ENCODE data around the gene PTPRS.

PTPRS gene

GRCh38 chr19:5305163-5305562 lies 35.4 kb downstream of the PTPRS start:
- no peak for DNase-seq

DNA sequence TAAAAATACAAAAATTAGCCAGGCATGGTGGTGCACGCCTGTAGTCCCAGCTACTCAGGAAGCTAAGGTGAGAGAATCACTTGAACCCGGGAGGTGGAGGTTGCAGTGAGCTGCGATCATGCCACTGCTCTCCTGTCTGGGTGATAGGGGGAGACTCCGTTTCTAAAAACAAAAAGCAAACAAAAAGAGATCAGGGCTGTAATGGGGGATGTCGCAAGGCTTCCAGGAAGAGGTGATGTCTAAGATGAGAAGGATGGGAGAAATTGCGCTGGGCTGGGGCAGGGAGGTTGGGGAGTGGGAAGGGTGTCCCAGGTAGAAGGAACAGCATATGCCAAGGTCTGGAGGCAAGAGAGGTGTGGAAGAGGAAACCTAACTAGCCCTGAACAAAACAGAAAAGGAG lies 36.1 kb downstream of the PTPRS start:
- no peak for DNase-seq

- DNase-seq = no peak
Measured at GRCh38 chr19:5303208-5303607, 37.4 kb downstream of the PTPRS start.

- DNase-seq = no peak
Measured at GRCh38 chr19:5302396-5302795, 38.2 kb downstream of the PTPRS start.

GRCh38 chr19:5299137-5299536 lies 41.5 kb downstream of the PTPRS start:
- no peak for DNase-seq

DNA sequence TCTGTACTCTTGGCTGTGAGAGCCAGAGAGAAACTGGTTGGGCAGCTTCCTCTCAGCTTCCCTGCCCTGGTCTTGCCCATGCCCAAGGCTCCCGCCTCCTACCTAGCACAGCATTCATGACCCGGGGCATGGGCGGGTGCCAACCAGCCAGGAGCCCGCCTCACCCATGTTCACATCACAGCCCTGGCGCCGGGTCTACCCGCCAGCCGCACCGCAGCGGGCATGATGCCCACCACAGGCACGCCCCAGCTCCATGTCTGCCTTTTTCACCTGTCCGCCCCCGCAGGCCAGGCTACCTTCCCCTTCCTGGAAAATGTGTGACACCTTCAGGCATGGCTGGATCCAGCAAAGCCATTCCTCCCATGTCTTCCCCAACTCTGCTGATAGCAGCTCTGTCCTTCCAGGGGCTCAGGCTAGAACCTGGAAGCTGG lies 42.1 kb downstream of the PTPRS start:
- DNase-seq = no peak

- no peak for DNase-seq
Measured at GRCh38 chr19:5297272-5297669, 43.3 kb downstream of the PTPRS start.

- DNase-seq = no peak
Measured at GRCh38 chr19:5296457-5297271, 43.9 kb downstream of the PTPRS start.

- DNase-seq = no peak
Measured at GRCh38 chr19:5296021-5296420, 44.6 kb downstream of the PTPRS start.

GRCh38 chr19:5294403-5295160 lies 46.0 kb downstream of the PTPRS start:
- DNase-seq = no peak

DNA sequence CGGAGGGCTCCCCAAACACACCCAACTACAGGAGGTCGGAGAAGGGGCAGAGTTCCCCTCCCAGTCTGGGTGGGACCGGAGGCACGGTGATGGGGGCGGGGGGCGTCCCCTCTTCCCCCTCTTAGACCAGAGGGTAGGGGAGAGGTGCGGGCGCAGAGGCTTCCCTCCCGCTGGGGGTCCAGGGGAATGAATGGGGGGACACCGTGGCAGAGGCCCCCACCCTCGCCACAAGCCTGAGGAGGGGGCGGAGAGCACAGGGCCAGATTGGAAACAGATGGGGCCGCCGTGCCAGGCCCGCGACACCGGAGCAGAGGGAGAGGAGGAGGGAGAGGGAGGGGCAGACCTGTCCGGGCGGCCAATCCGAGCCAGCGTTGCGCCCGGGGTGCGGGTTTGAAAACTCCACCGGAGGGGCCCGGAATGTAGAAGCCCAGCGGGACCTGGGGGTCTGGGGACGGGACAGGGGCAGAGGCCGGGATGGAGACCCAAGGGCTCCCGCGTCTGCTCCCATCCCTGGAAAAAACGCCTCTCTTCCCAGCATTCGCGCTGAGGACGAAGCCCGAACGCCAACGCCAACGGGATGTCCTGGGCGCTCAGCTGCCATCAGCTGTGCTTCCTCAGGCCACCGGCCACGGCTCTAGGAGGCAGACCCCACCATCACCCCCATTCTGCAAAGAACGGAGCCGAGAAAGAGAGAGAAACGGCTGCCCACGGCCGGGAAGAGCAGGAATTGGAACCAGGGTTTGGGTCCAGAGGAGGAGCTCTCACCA lies 46.8 kb downstream of the PTPRS start:
- DNase-seq = no peak

DNA sequence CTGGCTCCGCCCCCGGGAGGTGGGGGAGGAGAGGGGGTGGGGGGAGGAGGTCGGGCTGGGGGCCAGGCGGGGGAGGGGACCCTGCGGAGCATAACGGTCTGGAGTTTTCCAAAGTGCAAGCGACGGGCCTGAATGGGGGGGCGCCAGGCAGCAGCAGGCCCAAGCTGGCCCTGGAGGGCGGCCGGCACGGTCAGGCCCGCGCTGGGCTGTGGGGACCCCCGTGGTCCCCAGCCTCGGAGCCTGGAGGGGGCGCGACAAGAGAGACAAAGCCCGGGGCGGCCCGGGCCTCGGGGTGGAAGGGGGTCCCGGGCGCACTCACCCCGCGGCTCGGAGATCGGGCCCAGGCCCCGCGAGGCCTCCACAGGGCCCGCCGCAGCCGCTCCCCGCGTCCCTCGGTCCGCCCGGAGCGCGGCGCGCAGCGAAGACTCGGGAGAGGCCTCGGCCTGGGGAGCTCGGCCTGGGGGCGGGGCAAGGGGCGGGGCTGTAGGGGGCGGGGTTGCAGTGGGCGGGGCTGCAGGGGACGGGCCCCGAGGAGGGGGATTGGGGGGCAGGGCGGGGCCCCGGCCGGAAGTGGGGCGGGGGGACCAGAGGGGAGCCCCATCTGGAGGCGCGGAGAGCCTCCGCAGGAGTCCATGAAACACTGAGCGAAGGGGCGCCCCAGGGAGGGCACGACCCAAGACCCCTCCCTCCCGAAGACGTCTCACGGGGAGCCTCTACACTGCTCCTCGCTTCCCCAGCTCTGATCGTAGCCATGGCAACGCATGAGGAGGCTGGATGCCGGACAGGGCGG lies 47.6 kb downstream of the PTPRS start:
- no peak for DNase-seq

GRCh38 chr19:5292453-5292821 lies 48.2 kb downstream of the PTPRS start:
- DNase-seq = no peak

- no peak for DNase-seq
Measured at GRCh38 chr19:5291588-5292193, 48.9 kb downstream of the PTPRS start.
